Measurements from ENCODE around the gene VGF. TPM values are rescaled to one million over a fixed set of nuclear protein-coding genes. Genes with fewer than 3 reads are reported as not detected.

Gene VGF
- total RNA-seq, 1 donor from 2014 or later = 0.11 TPM

GRCh38 chr7:101156866-101157589 lies 8.3 kb downstream of the VGF start:
- Mint-ChIP-seq H3K36me3 (ENCODE audit: low read depth) (peaks cover 18% of the 10 kb centered on the region), H3K9me3 (no peaks in the 10 kb centered on the region), H3K4me3 (no peak overlapping the region), H3K4me1 (peaks cover 13% of the 10 kb centered on the region), H3K27ac (no peak overlapping the region), H3K27me3 (no peaks in the 10 kb centered on the region)
- ChIA-PET CTCF (interaction anchor here (0.8 to 2.8 kb wide), 3 partner anchors 10 to 36 kb away, joined by 3 to 10 read pairs (median 4); no protein-coding TSS in a partner anchor), POLR2A (interaction anchor here (0.6 to 1.0 kb wide), 2 partner anchors 9 to 67 kb away, joined by 4 to 5 read pairs; partner anchors contain the start of gene VGF)
- no peak for ATAC-seq (ENCODE audit: low read depth)
- DNase-seq = no peak
- intact Hi-C loops (cut with micrococcal nuclease) = no loop called here
- TF ChIP-seq CTCF (IDR thresholded peaks at IDR 0.05) = no peak

GRCh38 chr7:101156277-101156676 lies 9.1 kb downstream of the VGF start:
- Mint-ChIP-seq H3K27ac (no peak overlapping the region), H3K9me3 (no peaks in the 10 kb centered on the region), H3K4me3 (peak overlapping the region; percentile 16), H3K27me3 (no peaks in the 10 kb centered on the region), H3K36me3 (ENCODE audit: low read depth) (peaks cover 18% of the 10 kb centered on the region), H3K4me1 (peaks cover 13% of the 10 kb centered on the region)
- TF ChIP-seq CTCF (IDR thresholded peaks at IDR 0.05) = no peak
- DNase-seq = no peak
- intact Hi-C loops (cut with micrococcal nuclease) = no loop called here
- CTCF ChIA-PET = interaction anchor here (0.6 to 2.8 kb wide), 3 partner anchors 12 to 61 kb away, joined by 3 to 10 read pairs (median 4); partner anchors contain the start of gene PLOD3
- no peak for ATAC-seq (ENCODE audit: low read depth)
- POLR2A ChIA-PET = interaction anchor here (0.6 to 1.0 kb wide), 2 partner anchors 9 to 66 kb away, joined by 4 to 5 read pairs; partner anchors contain the start of gene VGF

- ATAC-seq (ENCODE audit: low read depth) = no peak
- intact Hi-C loops (cut with micrococcal nuclease) = no loop called here
- ChIA-PET POLR2A (no interaction called here), CTCF (interaction anchor here (1.5 kb wide), 1 partner anchor 37 kb away, joined by 4 read pairs; no protein-coding TSS in a partner anchor)
- no peak for TF ChIP-seq CTCF (IDR thresholded peaks at IDR 0.05)
- H3K4me3 Mint-ChIP-seq = peak overlapping the region; percentile 83
- no peaks in the 10 kb centered on the region for H3K9me3 Mint-ChIP-seq
- no peak overlapping the region for H3K27ac Mint-ChIP-seq
- DNase-seq = no peak
- peaks cover 17% of the 10 kb centered on the region for H3K36me3 Mint-ChIP-seq (ENCODE audit: low read depth)
- H3K27me3 Mint-ChIP-seq = no peaks in the 10 kb centered on the region
- peaks cover 13% of the 10 kb centered on the region for H3K4me1 Mint-ChIP-seq
Measured at GRCh38 chr7:101155303-101155702, 10.1 kb downstream of the VGF start.

- intact Hi-C loops (cut with micrococcal nuclease) = loop anchor here (1.0 kb wide), 2 partner anchors 11 to 16 kb away; partner anchors contain the start of gene VGF
- Mint-ChIP-seq H3K36me3 (ENCODE audit: low read depth) (peaks cover 12% of the 10 kb centered on the region), H3K4me1 (peaks cover 13% of the 10 kb centered on the region), H3K9me3 (no peaks in the 10 kb centered on the region), H3K27me3 (peaks cover under 1% of the 10 kb centered on the region), H3K27ac (no peak overlapping the region), H3K4me3 (peak overlapping the region; percentile 83)
- DNase-seq (no peak), ATAC-seq (ENCODE audit: low read depth) (peak; percentile 18)
- POLR2A ChIA-PET = interaction anchor here (0.9 kb wide), 1 partner anchor 97 kb away, joined by 3 read pairs; no protein-coding TSS in a partner anchor
- CTCF ChIA-PET = no interaction called here
- TF ChIP-seq CTCF (IDR thresholded peaks at IDR 0.05) = no peak
Measured at GRCh38 chr7:101154693-101155102, 10.7 kb downstream of the VGF start.
